Thoracic aorta (tissue), 2 donors: ENCODE results near the gene RPP14. TPM values are rescaled to one million over a fixed set of nuclear protein-coding genes. Genes with fewer than 3 reads are reported as not detected.
"Not testable (repeated sequence)": the region's sequence is repeated elsewhere in the genome, so short reads cannot be mapped to it uniquely, and the experiment has no call there.

Source experiments
- ATAC-seq: fragments of 150-250 bp; one replicate; pipeline ENCODE4 v1.8.0; 2017; ENCODE audit warnings: low read depth; ENCODE audit not compliant: insufficient number of reproducible peaks, low FRiP score
- DNase-seq: peaks from one replicate; pipeline ENCODE4 v3.0.0-alpha.2; 2020; ENCODE audit warnings: low spot score
- H3K27ac ChIP-seq, 2 donors: fragments of 200-600 bp; sonication (generic); 1 replicate in 1 of 2; 2 replicates in 1 of 2; pipeline ENCODE4 v1.5.1; 2016; ENCODE audit warnings: mild to moderate bottlenecking in 2 of 2, moderate library complexity in 2 of 2
- H3K27me3 ChIP-seq: fragments of 200-600 bp; sonication (generic); replicated peaks from 2 replicates; pipeline ENCODE4 v1.6.0; 2016; ENCODE audit warnings: mild to moderate bottlenecking; ENCODE audit not compliant: insufficient read depth
- H3K36me3 ChIP-seq: fragments of 200-600 bp; sonication (generic); one replicate; pipeline ENCODE4 v1.5.1; 2016
- H3K4me1 ChIP-seq, 2 donors: fragments of 200-600 bp; sonication (generic); 1 replicate in 1 of 2; 2 replicates in 1 of 2; pipeline versions ENCODE4 v1.5.1 to v1.6.0; 2016; ENCODE audit warnings: low read depth in 2 of 2, mild to moderate bottlenecking in 1 of 2; ENCODE audit not compliant: control insufficient read depth in 1 of 2
- H3K4me3 ChIP-seq: fragments of 200-600 bp; sonication (generic); 2 replicates; pipeline ENCODE4 v1.5.1; 2016; ENCODE audit warnings: mild to moderate bottlenecking
- H3K9me3 ChIP-seq: fragments of 200-600 bp; sonication (generic); 2 replicates; pipeline ENCODE4 v1.5.1; 2016
- total RNA-seq, 2 donors: library from RNA; depleted of rRNA; stranded (reverse); fragments of >200 nt; gene quantifications; one replicate each; pipeline versions ENCODE4 v1.1.0 to v1.2.3, GENCODE V29; 2016
- TF ChIP-seq, protein P1 (sequence below): fragments of 200-600 bp; sonication (generic); IDR thresholded peaks from one replicate; pipeline ENCODE4 v1.5.1; 2019; ENCODE audit warnings: antibody characterized with exemption

The RPP14 gene
- total RNA-seq, 2 donors from 2014 or later: 5.0 to 10.1 TPM

DNA sequence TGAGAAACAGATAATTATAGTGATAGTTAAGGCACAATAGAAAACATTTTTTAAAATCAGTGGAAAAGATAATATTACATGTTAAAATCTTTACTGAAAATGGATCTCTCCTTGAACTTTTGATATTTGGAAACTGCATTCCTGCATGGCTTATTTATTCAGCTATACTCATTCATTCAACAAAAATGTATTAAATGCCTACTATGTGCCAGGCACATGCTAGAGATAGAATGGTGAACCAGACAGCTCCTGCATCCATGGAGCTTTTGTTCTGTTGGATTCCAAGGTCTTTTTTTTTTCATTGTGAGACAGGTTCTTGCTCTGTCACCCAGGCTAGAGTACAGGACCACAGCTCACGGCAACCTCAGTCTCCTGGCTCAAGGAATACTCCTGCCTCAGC lies 31.1 kb downstream of the RPP14 start:
- Histone ChIP-seq H3K27me3 (no peaks in the 10 kb centered on the region), H3K36me3 (no peaks in the 10 kb centered on the region), H3K27ac (no peak overlapping the region), H3K4me3 (no peak overlapping the region), H3K4me1 (peaks cover 13 to 24% of the 10 kb centered on the region in 2 donors), H3K9me3 (no peaks in the 10 kb centered on the region)
- DNase-seq: no peak
- TF ChIP-seq, protein P1, sequence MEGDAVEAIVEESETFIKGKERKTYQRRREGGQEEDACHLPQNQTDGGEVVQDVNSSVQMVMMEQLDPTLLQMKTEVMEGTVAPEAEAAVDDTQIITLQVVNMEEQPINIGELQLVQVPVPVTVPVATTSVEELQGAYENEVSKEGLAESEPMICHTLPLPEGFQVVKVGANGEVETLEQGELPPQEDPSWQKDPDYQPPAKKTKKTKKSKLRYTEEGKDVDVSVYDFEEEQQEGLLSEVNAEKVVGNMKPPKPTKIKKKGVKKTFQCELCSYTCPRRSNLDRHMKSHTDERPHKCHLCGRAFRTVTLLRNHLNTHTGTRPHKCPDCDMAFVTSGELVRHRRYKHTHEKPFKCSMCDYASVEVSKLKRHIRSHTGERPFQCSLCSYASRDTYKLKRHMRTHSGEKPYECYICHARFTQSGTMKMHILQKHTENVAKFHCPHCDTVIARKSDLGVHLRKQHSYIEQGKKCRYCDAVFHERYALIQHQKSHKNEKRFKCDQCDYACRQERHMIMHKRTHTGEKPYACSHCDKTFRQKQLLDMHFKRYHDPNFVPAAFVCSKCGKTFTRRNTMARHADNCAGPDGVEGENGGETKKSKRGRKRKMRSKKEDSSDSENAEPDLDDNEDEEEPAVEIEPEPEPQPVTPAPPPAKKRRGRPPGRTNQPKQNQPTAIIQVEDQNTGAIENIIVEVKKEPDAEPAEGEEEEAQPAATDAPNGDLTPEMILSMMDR: no peak
- ATAC-seq: no peak

DNA sequence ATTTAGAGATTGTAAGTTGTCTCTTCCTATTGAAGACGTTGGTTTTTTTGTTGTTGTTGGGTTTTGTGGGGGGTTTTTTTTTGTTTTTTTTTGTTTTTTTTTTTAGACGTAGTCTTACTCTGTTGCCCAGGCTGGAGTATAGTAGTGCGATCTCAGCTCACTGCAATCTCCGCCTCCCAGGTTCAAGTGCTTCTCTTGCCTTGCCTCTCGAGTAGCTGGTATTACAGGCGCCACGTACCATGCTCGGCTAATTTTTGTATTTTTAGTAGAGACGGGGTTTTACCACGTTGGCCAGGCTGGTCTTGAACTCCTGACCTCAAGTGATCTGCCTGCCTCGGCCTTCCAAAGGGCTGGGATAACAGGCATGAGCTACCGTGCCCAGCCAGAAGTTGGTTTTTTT lies 33.1 kb downstream of the RPP14 start:
- H3K27ac ChIP-seq, H3K4me3 ChIP-seq, H3K9me3 ChIP-seq, ATAC-seq, DNase-seq, H3K27me3 ChIP-seq, H3K36me3 ChIP-seq: not testable (repeated sequence)
- peaks cover 9 to 16% of the 10 kb centered on the region in 2 donors for H3K4me1 ChIP-seq

DNA sequence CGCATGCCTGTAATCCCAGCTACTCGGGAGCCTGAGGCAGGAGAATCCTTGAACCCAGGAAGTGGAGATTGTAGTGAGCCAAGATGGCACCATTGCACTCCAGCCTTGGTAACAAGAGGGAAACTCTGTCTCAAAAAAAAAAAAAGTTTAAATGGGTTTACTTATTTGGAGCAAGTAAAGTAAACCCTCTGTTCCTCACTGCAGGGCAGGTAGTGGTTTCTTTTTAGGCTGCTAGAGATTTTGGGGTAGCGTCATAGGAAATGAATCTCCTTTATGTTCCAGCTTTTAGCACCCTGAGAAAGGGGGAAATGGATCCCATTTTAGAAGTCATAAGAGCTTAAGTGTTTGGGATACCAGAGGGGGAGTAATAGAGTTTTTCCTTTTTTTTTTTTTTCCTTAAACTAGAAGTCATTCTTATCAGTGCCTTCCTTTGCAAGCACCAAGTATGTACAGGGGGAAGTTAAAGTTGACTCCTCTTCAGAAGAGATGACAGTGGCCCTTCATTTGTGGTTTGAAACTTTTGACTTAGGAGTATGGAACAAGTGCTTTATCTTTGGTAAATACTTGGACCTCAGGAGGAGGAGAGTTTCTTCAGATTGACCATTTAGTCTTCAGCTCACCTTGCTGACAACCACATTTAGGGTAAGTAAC lies 34.7 kb downstream of the RPP14 start:
- H3K36me3 ChIP-seq: no peaks in the 10 kb centered on the region
- H3K27me3 ChIP-seq: no peaks in the 10 kb centered on the region
- no peak for DNase-seq
- H3K4me1 ChIP-seq: peaks cover 0 to under 1% of the 10 kb centered on the region in 2 donors
- no peak overlapping the region for H3K4me3 ChIP-seq
- no peaks in the 10 kb centered on the region for H3K9me3 ChIP-seq
- TF ChIP-seq, protein P1: no peak
- ATAC-seq: no peak
- H3K27ac ChIP-seq: no peak overlapping the region

DNA sequence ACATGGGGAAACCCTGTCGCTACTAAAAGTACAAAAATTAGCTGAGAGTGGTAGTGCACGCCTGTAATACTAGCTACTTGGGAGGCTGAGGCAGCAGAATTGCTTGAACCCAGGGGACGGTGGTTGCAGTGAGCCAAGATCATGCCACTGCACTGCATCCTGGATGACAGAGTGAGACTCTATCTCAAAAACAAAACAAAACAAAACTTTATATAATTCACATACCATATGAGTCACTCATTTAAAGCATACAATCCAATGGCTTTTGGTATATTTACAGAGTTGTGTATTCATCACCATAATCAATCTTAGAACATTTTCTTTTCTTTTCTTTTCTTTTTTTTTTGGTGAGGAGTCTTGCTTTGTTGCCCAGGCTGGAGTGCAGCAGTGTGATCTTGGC lies 35.3 kb downstream of the RPP14 start:
- Histone ChIP-seq H3K9me3 (no peaks in the 10 kb centered on the region), H3K36me3 (no peaks in the 10 kb centered on the region), H3K27ac (no peak overlapping the region), H3K4me3 (no peak overlapping the region), H3K4me1 (no peaks in the 10 kb centered on the region), H3K27me3 (no peaks in the 10 kb centered on the region)
- ATAC-seq (no peak), DNase-seq (no peak)
- TF ChIP-seq, protein P1: no peak

DNA sequence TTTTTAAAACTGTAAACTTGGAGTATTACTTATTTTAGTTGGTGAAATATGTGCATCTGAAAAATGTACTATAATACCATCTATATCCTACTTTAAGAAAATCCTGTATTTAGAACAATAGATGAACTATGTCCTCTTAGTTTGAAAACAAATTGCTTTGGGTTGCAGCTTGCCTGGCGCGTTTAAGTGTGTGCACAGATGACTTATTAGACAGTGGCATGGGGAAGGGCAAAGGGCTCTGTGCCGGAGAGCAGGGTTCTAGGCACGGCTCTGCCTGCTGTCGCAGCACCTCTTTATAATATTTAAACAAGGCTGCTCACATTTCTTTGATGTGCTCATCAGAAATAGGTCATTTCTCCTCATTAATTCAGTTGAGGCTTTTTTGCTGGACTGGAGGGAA lies 36.6 kb downstream of the RPP14 start:
- TF ChIP-seq, protein P1: no peak
- no peaks in the 10 kb centered on the region for H3K36me3 ChIP-seq

DNA sequence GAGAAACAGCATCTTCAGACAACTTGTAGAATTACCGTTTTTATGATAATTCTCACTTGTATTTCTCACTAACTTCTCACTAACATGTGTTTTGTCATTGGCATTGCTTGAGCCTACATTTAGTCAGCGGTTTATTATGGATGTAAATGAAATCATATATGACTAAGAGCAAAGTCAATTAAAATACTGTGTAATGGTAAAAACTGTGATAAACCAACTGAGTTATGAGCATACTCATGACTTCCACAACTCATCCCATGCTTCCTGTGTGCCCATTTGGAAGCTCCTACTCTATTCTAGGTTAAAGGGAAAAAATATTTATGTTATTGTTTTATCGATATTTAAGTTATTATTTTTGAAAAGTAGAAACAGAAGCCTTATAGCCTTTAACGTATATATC lies 39.4 kb downstream of the RPP14 start:
- DNase-seq (no peak), ATAC-seq (no peak)
- Histone ChIP-seq H3K27ac (no peak overlapping the region), H3K27me3 (no peaks in the 10 kb centered on the region), H3K4me1 (no peaks in the 10 kb centered on the region), H3K9me3 (no peaks in the 10 kb centered on the region), H3K36me3 (no peaks in the 10 kb centered on the region), H3K4me3 (no peak overlapping the region)
- TF ChIP-seq, protein P1: no peak

More for the DNA sequence above, 36.6 kb downstream of the RPP14 start:
- no peak for DNase-seq
- H3K4me3 ChIP-seq: no peak overlapping the region
- ATAC-seq: no peak
- H3K27ac ChIP-seq: no peak overlapping the region
- H3K9me3 ChIP-seq: no peaks in the 10 kb centered on the region
- H3K4me1 ChIP-seq: no peaks in the 10 kb centered on the region
- H3K27me3 ChIP-seq: no peaks in the 10 kb centered on the region
